K562 (cell line): ENCODE data around the gene MEX3D. TPM values are rescaled to one million over a fixed set of nuclear protein-coding genes. Genes with fewer than 3 reads are reported as not detected.
A peak's percentile ranks its signal among the peaks of the same experiment; 100 is the strongest.

Experiments
- CREB3 ChIP-seq: fragments of 450-650 bp; conservative IDR thresholded peaks from 2 replicates; pipeline ENCODE4 v1.6.1; 2016; ENCODE audit warnings: missing genetic modification characterization, low read depth, mild to moderate bottlenecking, missing compliant biosample characterization, moderate library complexity
- E2F1 ChIP-seq: sonication (generic); formaldehyde crosslinking; IDR thresholded peaks from 2 replicates; pipeline ENCODE4 v1.8.1; 2023; ENCODE audit warnings: mild to moderate bottlenecking, missing genetic modification reagents, moderate library complexity
- ESRRA ChIP-seq: fragments of 450-650 bp; IDR thresholded peaks from 2 replicates; pipeline ENCODE4 v1.6.1; 2014; ENCODE audit warnings: low read depth, mild to moderate bottlenecking, moderate library complexity, borderline replicate concordance
- FUS ChIP-seq: fragments of 200-400 bp; formaldehyde crosslinking; optimal IDR thresholded peaks from 2 replicates; pipeline ENCODE3; 2017; ENCODE audit warnings: low read depth, low read length
- HMGXB4 ChIP-seq: sonication (generic); formaldehyde crosslinking; IDR thresholded peaks from 2 replicates; pipeline ENCODE4 v1.8.1; 2023; ENCODE audit warnings: mild to moderate bottlenecking, missing genetic modification reagents
- NELFE ChIP-seq: IDR thresholded peaks from 2 replicates; pipeline ENCODE4 v1.6.1; 2011; ENCODE audit warnings: mild to moderate bottlenecking; ENCODE audit not compliant: insufficient read depth, insufficient read length
- PBX2 ChIP-seq, 2 experiments: IDR thresholded peaks in 1 of 2; conservative IDR thresholded peaks in 1 of 2; 2 replicates each; pipeline ENCODE4 v1.6.1; 2016; ENCODE audit warnings: low read depth in 2 of 2, mild to moderate bottlenecking in 1 of 2, missing compliant biosample characterization in 1 of 2, missing genetic modification characterization in 1 of 2, moderate library complexity in 1 of 2
- PHF21A ChIP-seq: fragments of 450-650 bp; IDR thresholded peaks from 2 replicates; pipeline ENCODE4 v1.6.1; 2017; ENCODE audit warnings: low read depth, borderline replicate concordance
- POLR2H ChIP-seq: IDR thresholded peaks from 2 replicates; pipeline ENCODE4 v1.6.1; 2016; ENCODE audit warnings: missing genetic modification characterization, low read depth, mild to moderate bottlenecking, control low read depth, missing compliant biosample characterization, moderate library complexity
- RHOXF2B ChIP-seq: fragments of 250-450 bp; sonication (Bioruptor Pico); conservative IDR thresholded peaks from 2 replicates; pipeline ENCODE4 v1.5.1; 2021
- SETDB1 ChIP-seq: IDR thresholded peaks from one replicate; pipeline ENCODE4 v1.6.1; 2012; ENCODE audit warnings: low read length, control low read depth, inconsistent platforms
- TBL1XR1 ChIP-seq, 2 experiments: IDR thresholded peaks; 2 replicates each; pipeline ENCODE4 v1.6.1; 2012; ENCODE audit warnings: improper control_type of control experiment in 2 of 2, low read length in 2 of 2, mild to moderate bottlenecking in 1 of 2
- TBP ChIP-seq: optimal IDR thresholded peaks from 2 replicates; pipeline ENCODE3; 2011; ENCODE audit warnings: low read depth, low read length, improper control_type of control experiment
- ZBTB5 ChIP-seq: fragments of 450-650 bp; IDR thresholded peaks from 2 replicates; pipeline ENCODE4 v1.6.1; 2017; ENCODE audit warnings: antibody characterized with exemption
- ZNF175 ChIP-seq: fragments of 200-800 bp; sonication (Bioruptor generic); IDR thresholded peaks from 2 replicates; pipeline ENCODE4 v1.6.1; 2016; ENCODE audit warnings: low read depth, mild to moderate bottlenecking, missing genetic modification characterization, missing compliant biosample characterization
- ZNF24 ChIP-seq: fragments of 450-650 bp; IDR thresholded peaks from 2 replicates; pipeline ENCODE4 v1.6.1; 2016
- ZNF324 ChIP-seq: fragments of 250-450 bp; sonication (Bioruptor Pico); IDR thresholded peaks from 2 replicates; pipeline ENCODE4 v1.4.0; 2020; ENCODE audit warnings: mild to moderate bottlenecking
- ZNF408 ChIP-seq: fragments of 250-450 bp; sonication (Bioruptor Pico); IDR thresholded peaks from 2 replicates; pipeline ENCODE4 v1.4.0; 2020; ENCODE audit warnings: low read depth, mild to moderate bottlenecking, moderate library complexity
- ZNF830 ChIP-seq: fragments of 250-450 bp; sonication (Bioruptor Pico); IDR thresholded peaks from 2 replicates; pipeline ENCODE4 v1.5.0; 2021; ENCODE audit warnings: mild to moderate bottlenecking
- polyA plus RNA-seq, 8 experiments: library from polyadenylated mRNA; depleted of rRNA in 4 of 8; stranded (reverse) in 5 of 8; unstranded in 3 of 8; fragments of >200 nt; fragmentation: Nextera tagmentation in 2 of 8; fragmentation: Illumina TruSeq in 1 of 8; extraction: Ambion mirVana in 2 of 8; extraction: Trizol in 1 of 8; gene quantifications; 2 replicates each; pipeline versions ENCODE4 v1.2.1 to v1.2.3, GENCODE V29; 2011 to 2014; ENCODE audit warnings: inconsistent platforms in 1 of 8, missing spikeins in 1 of 8
- total RNA-seq, 7 experiments: library from RNA; depleted of rRNA in 6 of 7; stranded (reverse); fragments of >200 nt in 6 of 7; fragmentation: Illumina TruSeq in 2 of 7; extraction: Trizol in 2 of 7; gene quantifications; 2 replicates each; pipeline versions ENCODE4 v1.2.1 to v1.2.3, GENCODE V29; 2011 to 2021; ENCODE audit warnings: low replicate concordance in 1 of 7

MEX3D gene
- total and polyA plus RNA-seq, 9 of the 15 experiments (the other 6 are each of a cell fraction or from before 2014, with no cell fraction given), result 1.7 to 39.3 (median 5.7) TPM

GRCh38 chr19:1513499-1514294, 54.4 kb downstream of the MEX3D start (continued):
- TF ChIP-seq NELFE, result no peak
- TF ChIP-seq SETDB1, result no peak
- TF ChIP-seq FUS, result no peak
- no peak for TF ChIP-seq ZNF408 (CRISPR knock-in tag)
- no peak for TF ChIP-seq ZNF324
- no peak for TF ChIP-seq RHOXF2B (CRISPR knock-in tag)
- no peak for TF ChIP-seq TBP
- no peak for TF ChIP-seq ZNF830 (CRISPR knock-in tag)
- TF ChIP-seq ZNF175 (CRISPR knock-in tag), result no peak
- TF ChIP-seq ZBTB5, result no peak
- TF ChIP-seq TBL1XR1 (IDR thresholded peaks at IDR 0.05; ENCODE audit: low read length in 2 of 2), result peak in 1 of 2 experiments; percentile 49; a peak in 1 of 4 replicates
- no peak for TF ChIP-seq HMGXB4 (CRISPR knock-in tag)
- no peak for TF ChIP-seq E2F1 (CRISPR knock-in tag)
- TF ChIP-seq PBX2 (CRISPR knock-in tag; IDR thresholded peaks at IDR 0.05; ENCODE audit: low read depth), result no peak
- no peak for TF ChIP-seq PBX2 (tag; conservative IDR thresholded peaks at IDR 0.05; ENCODE audit: low read depth)
- peak; percentile 37; the same call in 1 of the 2 replicates for TF ChIP-seq ESRRA
- TF ChIP-seq ZNF24, result no peak
- TF ChIP-seq CREB3 (tag), result no peak
- no peak for TF ChIP-seq PHF21A
- TF ChIP-seq POLR2H (tag), result no peak
